ENCODE measurements around the gene RPTOR.

The RPTOR gene

DNA sequence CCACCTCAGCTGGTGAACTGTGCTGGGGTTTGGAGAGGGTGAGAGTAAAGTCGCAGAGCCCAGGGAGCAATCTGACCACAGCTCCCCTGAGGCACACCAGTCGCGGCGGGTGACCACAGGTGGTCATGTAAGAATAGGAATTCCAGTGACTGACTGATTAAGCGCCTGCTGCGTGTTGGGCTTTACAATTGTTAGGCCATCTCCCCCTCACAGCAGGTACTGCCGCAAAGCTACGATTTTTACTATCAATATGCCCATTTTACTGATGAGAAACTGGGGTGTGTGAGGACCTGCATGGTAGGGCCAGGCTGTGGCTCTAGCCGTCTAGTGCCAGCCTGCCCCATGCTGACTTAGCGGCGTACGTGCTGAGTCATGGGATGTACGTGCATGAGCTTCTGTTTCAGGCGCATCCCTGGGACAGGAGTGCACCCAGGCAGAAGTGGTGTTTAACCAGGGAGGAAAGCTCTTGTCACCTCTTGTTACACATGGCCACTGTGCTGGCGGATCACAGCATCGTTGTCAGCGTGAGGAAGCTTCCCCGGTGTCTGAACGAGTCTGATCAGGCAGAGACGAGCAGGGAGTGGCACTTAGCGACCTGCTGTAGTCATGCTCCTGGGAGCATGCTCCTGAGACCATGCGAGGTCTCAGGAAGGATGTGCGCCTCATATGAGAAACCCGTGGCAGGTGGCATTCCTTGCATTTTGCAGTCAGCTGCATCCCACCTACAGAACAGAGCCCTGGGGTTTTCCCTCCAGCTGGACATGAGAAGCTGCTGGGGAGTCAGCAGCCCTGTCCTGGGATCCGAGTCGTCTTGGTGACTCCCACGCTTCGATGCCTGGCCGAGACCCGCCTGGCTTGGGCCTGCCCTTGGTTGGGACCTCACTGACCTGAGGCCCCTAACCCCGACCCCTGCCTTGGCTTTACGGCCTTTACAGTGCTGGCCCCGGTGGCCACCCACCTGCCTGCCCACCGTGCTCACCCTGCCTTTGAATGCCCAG, 283.3 kb downstream of the RPTOR start:
- Histone ChIP-seq H3K27me3 (replicated peaks) (no peaks in the 10 kb centered on the region), H3K27ac (peak overlapping the region; percentile 70), H3K36me3 (replicated peaks) (peaks cover 6% of the 10 kb centered on the region), H3K4me3 (ENCODE audit: low read depth, low read length) (no peak overlapping the region)
- in situ Hi-C loops (cut with HindIII; ENCODE audit: low pct_ligation_motif_present, low sequenced_read_pairs): no loop called here
- TF ChIP-seq, protein P1, sequence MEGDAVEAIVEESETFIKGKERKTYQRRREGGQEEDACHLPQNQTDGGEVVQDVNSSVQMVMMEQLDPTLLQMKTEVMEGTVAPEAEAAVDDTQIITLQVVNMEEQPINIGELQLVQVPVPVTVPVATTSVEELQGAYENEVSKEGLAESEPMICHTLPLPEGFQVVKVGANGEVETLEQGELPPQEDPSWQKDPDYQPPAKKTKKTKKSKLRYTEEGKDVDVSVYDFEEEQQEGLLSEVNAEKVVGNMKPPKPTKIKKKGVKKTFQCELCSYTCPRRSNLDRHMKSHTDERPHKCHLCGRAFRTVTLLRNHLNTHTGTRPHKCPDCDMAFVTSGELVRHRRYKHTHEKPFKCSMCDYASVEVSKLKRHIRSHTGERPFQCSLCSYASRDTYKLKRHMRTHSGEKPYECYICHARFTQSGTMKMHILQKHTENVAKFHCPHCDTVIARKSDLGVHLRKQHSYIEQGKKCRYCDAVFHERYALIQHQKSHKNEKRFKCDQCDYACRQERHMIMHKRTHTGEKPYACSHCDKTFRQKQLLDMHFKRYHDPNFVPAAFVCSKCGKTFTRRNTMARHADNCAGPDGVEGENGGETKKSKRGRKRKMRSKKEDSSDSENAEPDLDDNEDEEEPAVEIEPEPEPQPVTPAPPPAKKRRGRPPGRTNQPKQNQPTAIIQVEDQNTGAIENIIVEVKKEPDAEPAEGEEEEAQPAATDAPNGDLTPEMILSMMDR (IDR thresholded peaks at IDR 0.05; ENCODE audit: low read depth, low read length, missing control alignments): no peak
- no peak for DNase-seq

DNA sequence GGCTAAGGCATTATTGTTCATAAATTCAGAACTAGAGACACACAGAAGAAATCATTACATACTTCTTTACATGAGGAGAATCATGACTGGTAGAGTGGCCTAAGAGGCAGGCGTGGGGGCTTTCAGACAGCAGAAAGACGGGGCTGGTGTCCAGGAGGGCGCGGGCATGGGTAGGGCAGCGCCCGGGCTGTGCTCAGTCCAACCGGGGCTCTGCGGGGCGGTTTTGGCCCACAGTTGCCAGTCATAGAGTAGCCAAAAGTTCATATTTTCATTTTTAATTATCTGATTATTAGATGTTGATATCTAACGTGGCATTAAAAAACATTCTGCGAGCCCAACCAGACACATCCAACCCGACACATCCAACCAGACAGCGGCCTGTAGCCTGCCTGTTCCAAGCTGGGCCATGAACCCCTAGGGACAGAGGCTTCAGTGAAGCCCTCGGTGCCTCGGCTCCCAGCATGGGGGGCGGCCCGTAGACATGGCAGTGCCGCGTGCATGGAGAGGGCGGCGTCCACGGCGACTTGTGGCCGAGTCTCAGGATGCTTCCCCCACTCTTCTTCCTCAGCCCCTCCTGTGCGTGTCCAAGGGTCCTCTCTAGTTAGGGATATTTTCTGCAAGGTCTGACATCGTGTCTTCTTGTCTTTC, 284.7 kb downstream of the RPTOR start:
- Histone ChIP-seq H3K36me3 (replicated peaks) (peaks cover 6% of the 10 kb centered on the region), H3K27ac (no peak overlapping the region), H3K4me3 (ENCODE audit: low read depth, low read length) (no peak overlapping the region), H3K27me3 (replicated peaks) (no peaks in the 10 kb centered on the region)
- in situ Hi-C loops (cut with HindIII; ENCODE audit: low pct_ligation_motif_present, low sequenced_read_pairs): no loop called here
- no peak for DNase-seq
- TF ChIP-seq, protein P1 (IDR thresholded peaks at IDR 0.05; ENCODE audit: low read depth, low read length, missing control alignments): no peak

DNA sequence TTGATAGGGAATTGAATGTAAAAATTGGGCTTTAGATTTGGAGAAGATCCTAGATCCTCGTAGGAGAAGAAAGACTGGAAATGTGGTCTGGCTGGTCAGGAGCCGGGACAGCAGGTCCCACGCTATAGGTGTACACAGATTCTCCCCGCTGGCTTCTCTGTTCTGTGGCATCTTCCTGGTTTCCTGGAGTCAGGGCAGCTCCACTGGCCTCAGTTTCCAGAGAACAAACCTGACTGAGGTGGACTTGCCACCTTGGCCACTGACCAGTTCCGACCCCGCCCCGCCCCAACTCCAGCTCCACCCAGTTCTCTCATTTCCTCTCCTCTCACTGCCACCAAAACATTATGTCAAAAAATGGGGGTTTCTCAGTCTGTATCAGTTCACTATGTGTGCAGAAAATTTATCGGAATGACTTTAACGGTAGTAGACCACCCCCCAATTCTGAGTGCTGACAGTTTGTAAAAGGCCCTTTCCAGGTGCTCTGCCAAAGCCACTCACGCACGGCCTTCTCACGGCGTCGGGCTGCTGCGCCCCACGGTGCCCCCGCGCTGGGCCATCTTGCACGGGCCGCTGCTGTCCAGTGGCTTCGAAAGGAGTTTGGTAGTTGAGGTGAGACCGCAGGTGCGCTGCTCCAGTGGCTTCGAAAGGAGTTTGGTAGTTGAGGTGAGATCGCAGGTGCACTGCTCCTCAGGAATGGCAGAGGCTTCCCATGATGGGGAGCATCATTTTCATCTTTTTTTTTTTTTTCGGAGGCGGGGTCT, 285.6 kb downstream of the RPTOR start:
- no peak overlapping the region for H3K4me3 ChIP-seq (ENCODE audit: low read depth, low read length)
- no peak for DNase-seq
- no peak overlapping the region for H3K27ac ChIP-seq
- no peaks in the 10 kb centered on the region for H3K27me3 ChIP-seq (replicated peaks)
- H3K36me3 ChIP-seq (replicated peaks): peaks cover 6% of the 10 kb centered on the region
- TF ChIP-seq, protein P1 (IDR thresholded peaks at IDR 0.05; ENCODE audit: low read depth, low read length, missing control alignments): no peak
- in situ Hi-C loops (cut with HindIII; ENCODE audit: low pct_ligation_motif_present, low sequenced_read_pairs): no loop called here

DNA sequence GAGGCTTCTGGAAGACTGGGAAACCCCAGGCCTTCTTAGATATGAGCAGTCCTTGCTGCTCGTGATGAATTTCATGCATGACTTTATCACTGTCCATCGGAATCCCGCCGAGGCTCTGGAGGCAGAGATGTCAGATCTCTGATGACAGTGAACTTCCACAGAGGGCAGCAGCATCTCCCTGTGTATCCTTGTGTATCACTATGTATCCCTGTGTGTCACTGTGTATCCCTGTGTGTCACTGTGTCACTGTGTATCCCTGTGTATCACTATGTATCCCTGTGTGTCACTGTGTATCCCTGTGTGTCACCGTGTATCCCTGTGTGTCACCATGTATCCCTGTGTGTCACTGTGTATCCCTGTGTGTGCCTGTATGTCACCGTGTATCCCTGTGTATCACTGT, 286.9 kb downstream of the RPTOR start:
- TF ChIP-seq, protein P1 (IDR thresholded peaks at IDR 0.05; ENCODE audit: low read depth, low read length, missing control alignments): no peak
- no peak for DNase-seq
- Histone ChIP-seq H3K4me3 (ENCODE audit: low read depth, low read length) (no peak overlapping the region), H3K27me3 (replicated peaks) (no peaks in the 10 kb centered on the region), H3K27ac (no peak overlapping the region), H3K36me3 (replicated peaks) (peaks cover under 1% of the 10 kb centered on the region)
- in situ Hi-C loops (cut with HindIII; ENCODE audit: low pct_ligation_motif_present, low sequenced_read_pairs): no loop called here

DNA sequence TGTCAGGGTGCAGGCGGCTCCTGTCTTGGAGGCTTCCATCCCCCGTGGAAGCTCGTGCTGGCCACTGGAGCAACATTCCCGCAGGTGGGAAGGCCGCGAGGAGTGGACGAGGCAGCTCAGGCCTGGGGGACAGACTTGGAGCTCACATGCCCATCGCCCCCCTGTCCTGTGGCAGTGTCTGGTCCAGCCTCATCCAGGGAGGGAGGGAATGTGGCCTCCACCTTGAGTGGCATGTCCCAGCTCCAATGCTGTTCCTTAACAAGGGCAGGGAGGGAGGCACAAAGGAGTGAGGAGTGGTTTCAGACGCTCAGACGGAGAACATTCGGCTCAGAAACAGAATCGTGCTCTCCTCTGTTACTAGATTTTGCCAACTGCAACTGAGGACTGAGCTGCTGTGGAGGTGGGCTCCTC, 287.6 kb downstream of the RPTOR start:
- in situ Hi-C loops (cut with HindIII; ENCODE audit: low pct_ligation_motif_present, low sequenced_read_pairs): no loop called here
- Histone ChIP-seq H3K4me3 (ENCODE audit: low read depth, low read length) (no peak overlapping the region), H3K27ac (peak overlapping the region; percentile 96), H3K27me3 (replicated peaks) (no peaks in the 10 kb centered on the region), H3K36me3 (replicated peaks) (no peaks in the 10 kb centered on the region)
- TF ChIP-seq, protein P1 (IDR thresholded peaks at IDR 0.05; ENCODE audit: low read depth, low read length, missing control alignments): no peak
- DNase-seq: peak; percentile 57
